ENCODE data around the gene CSPG5.

The CSPG5 gene

DNA sequence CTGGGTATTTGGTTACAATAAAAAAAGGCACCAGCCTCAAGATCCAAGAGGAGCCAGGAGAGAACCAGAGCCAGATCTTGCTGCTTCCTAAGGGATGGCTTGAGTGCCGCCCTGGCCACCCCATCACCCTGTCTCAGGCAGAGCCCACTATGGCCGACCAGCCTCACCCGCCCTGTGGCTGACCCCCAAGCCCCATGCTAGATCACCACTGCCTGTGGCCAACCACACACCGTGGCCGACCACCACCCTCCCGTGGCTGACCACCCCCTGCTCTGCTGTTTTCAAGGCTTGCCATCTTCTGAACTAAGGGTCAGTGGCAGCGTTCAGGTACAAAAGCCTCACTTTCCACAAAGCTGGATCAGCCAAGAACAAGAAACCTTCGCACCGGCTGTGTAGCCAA, 12.0 kb downstream of the CSPG5 start:
- DNase-seq (ENCODE audit: low read depth), result no peak
- no peak for TF ChIP-seq CTCF (IDR thresholded peaks at IDR 0.05; ENCODE audit: insufficient read depth, low read depth, low read length, missing control alignments)
- no peak overlapping the region for H3K4me3 ChIP-seq (ENCODE audit: low read length)

DNA sequence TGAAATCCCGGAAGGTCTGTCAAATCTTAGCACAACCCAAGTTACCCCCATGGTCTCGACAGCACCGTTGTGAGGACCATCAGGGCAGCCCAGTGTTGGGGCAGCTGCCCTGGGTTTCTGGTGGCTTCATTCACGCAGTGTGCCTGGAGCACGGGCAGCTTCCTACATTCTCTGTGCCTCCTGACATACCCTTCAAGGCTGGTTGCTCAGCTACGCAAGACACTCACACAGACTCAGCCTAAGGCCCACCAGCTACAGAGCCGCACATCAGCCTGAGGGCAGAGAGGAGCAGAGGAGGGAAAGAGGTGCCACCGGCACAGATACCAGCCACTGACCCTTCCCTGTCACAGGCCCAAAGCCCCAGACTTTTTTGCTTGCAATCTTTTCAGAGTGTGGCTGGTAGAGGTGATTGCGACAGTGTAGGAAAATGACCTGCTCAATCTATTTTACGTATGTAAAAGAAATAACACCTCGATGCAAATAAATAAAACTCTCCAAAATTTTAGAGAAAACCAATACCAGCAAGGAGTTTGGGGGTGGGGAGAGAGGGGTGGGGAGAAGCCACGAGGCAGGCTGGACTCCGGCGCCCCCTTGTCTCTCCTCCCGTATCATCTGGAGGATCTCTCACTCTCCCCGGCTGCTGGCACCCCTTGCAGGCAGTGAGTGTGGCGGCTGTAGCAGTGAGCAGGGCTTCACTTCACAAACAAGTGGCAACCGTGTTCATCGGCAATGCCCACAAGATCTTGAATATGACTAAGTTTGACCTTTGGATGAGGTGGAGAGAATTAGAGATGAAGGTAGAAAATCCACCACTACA, 12.7 kb downstream of the CSPG5 start:
- TF ChIP-seq CTCF (IDR thresholded peaks at IDR 0.05; ENCODE audit: insufficient read depth, low read depth, low read length, missing control alignments), result no peak
- no peak overlapping the region for H3K4me3 ChIP-seq (ENCODE audit: low read length)
- no peak for DNase-seq (ENCODE audit: low read depth)

DNA sequence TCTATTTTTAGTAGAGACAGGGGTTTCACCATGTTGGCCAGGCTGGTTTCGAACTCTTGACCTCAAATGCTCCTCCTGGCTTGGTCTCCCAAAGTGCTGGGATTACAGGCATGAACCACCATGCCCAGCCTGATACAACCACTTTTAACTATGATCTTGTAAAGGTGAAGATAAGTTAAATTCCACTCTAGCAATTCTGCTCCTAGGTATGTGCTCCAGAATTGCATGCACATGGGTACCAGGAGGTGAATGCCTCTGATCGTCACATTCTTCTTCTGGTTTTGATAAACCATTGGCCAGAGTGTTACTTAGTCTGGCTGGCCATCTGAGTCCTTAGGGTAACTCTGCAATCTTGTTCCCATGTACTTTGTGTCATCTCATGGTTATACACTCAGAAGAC, 22.3 kb downstream of the CSPG5 start:
- DNase-seq (ENCODE audit: low read depth), result no peak
- H3K4me3 ChIP-seq (ENCODE audit: low read length), result no peak overlapping the region
- TF ChIP-seq CTCF (IDR thresholded peaks at IDR 0.05; ENCODE audit: insufficient read depth, low read depth, low read length, missing control alignments), result no peak

DNA sequence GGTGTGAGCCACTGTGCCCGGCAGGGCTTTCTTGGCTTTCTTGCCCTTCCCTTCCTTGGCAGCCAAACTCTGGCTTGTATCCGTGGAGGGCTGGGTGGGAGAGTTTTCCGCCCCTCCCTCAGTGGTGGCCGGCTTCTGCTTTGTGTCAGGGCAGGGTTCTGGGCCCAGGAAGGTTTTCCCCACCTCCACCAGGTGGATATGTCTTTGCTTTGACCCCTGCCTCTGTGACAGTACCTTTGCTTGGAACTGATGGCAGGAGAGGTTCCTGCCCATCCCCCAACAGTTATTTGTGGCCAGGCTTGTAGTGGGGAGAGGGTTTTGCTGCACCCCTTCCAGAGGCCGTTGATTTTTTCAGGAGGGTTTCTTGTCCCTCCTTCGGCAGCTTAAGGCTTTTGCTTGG, 24.3 kb downstream of the CSPG5 start:
- H3K4me3 ChIP-seq (ENCODE audit: low read length), result no peak overlapping the region
- no peak for DNase-seq (ENCODE audit: low read depth)
- TF ChIP-seq CTCF (IDR thresholded peaks at IDR 0.05; ENCODE audit: insufficient read depth, low read depth, low read length, missing control alignments), result no peak

- no peak overlapping the region for H3K4me3 ChIP-seq (ENCODE audit: low read length)
- no peak for TF ChIP-seq CTCF (IDR thresholded peaks at IDR 0.05; ENCODE audit: insufficient read depth, low read depth, low read length, missing control alignments)
- no peak for DNase-seq (ENCODE audit: low read depth)
Measured at GRCh38 chr3:47553407-47553806, 25.3 kb downstream of the CSPG5 start.

DNA sequence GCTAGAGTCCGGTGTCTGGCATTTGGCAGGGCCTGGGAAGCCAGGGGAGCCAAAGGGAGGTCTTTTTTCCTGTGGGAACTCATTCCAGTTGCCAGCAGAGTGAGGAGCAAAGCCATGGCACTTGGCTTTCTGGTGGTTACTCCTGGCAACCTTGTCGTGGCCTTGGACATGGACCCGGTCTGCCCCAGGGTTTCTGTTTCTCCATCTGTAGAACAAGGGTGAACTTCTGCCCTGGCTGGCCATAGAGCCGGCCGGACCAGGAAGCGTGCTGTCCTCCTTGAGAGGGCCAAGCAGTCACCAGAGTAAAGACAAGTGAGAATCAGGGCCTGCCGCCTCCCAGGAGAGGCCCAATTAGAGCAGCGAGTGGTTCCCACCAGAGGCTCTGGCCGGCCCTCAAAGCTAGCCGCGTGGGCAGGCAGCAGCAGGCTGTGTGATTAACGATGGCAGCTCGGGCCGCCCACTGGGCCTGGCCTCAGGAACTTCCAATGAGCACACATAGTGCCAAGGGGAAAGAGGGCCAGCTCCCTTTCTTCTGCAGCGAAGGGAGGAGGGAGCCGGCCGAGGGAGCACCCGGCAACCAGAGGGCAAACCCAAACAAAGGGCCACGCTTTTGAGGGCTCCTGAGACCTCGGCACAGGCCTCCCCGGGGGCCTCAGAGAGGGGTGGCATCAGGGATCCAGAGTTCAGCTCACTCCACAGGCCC, 36.0 kb downstream of the CSPG5 start:
- no peak for TF ChIP-seq CTCF (IDR thresholded peaks at IDR 0.05; ENCODE audit: insufficient read depth, low read depth, low read length, missing control alignments)
- no peak for DNase-seq (ENCODE audit: low read depth)
- H3K4me3 ChIP-seq (ENCODE audit: low read length), result no peak overlapping the region
